Measurements from ENCODE around the gene B4GALT2.

GRCh38 chr1:44030605-44031251, 51.7 kb downstream of the B4GALT2 start:
- no peak for TF ChIP-seq CTCF (IDR thresholded peaks at IDR 0.05)
- no peak for TF ChIP-seq EP300 (IDR thresholded peaks at IDR 0.05)
